Natural killer cell (primary cell): ENCODE results near the gene LCE2D. TPM values are rescaled to one million over a fixed set of nuclear protein-coding genes. Genes with fewer than 3 reads are reported as not detected.
"Not testable (repeated sequence)": the region's sequence is repeated elsewhere in the genome, so short reads cannot be mapped to it uniquely, and the experiment has no call there.

Source experiments
- ATAC-seq, 3 donors: fragments of 150-1000 bp in 2 of 3; fragments of 200-7000 bp in 1 of 3; cut with Tn5 transposase; 1 replicate in 1 of 3; 2 replicates in 2 of 3; pipeline ENCODE4 v1.10.0; 2021; ENCODE audit warnings: mild to moderate bottlenecking in 2 of 3, moderate library complexity in 2 of 3
- DNase-seq, 2 donors: peaks; one replicate each; pipeline versions ENCODE4 v3.0.0 to v3.0.0-alpha.2; 2013 to 2021; ENCODE audit warnings: mixed read lengths in 1 of 2
- H3K27ac ChIP-seq: one replicate; pipeline ENCODE4 v1.5.1; 2013; ENCODE audit warnings: mild to moderate bottlenecking, low read length
- H3K27me3 ChIP-seq: one replicate; pipeline ENCODE4 v1.6.1; 2013; ENCODE audit warnings: low read length; ENCODE audit not compliant: control insufficient read depth, insufficient read depth
- H3K36me3 ChIP-seq: one replicate; pipeline ENCODE4 v1.6.1; 2013; ENCODE audit warnings: low read length; ENCODE audit not compliant: control insufficient read depth, insufficient read depth
- H3K4me1 ChIP-seq: one replicate; pipeline ENCODE4 v1.6.1; 2013; ENCODE audit warnings: low read length; ENCODE audit not compliant: control insufficient read depth, insufficient read depth
- H3K4me3 ChIP-seq: one replicate; pipeline ENCODE4 v1.5.1; 2013; ENCODE audit warnings: low read length
- H3K9me3 ChIP-seq: one replicate; pipeline ENCODE4 v1.6.1; 2013; ENCODE audit warnings: low read length; ENCODE audit not compliant: control insufficient read depth, insufficient read depth
- H3K27ac Mint-ChIP-seq, 2 donors: one replicate each; pipeline ENCODE4 v1.8.0; 2022; ENCODE audit warnings: mild to moderate bottlenecking in 2 of 2, mixed read lengths in 2 of 2, moderate library complexity in 1 of 2
- H3K27me3 Mint-ChIP-seq, 2 donors: one replicate each; pipeline ENCODE4 v1.8.0; 2022; ENCODE audit warnings: low read depth in 2 of 2, mixed read lengths in 2 of 2
- H3K36me3 Mint-ChIP-seq: one replicate; pipeline ENCODE4 v1.8.0; 2022; ENCODE audit warnings: mixed read lengths
- H3K4me1 Mint-ChIP-seq, 2 donors: one replicate each; pipeline ENCODE4 v1.8.0; 2022; ENCODE audit warnings: mixed read lengths in 2 of 2
- H3K4me3 Mint-ChIP-seq: one replicate; pipeline ENCODE4 v1.8.0; 2022; ENCODE audit warnings: mild to moderate bottlenecking, moderate library complexity, mixed read lengths
- H3K9me3 Mint-ChIP-seq, 2 donors: one replicate each; pipeline ENCODE4 v1.8.0; 2022; ENCODE audit warnings: mixed read lengths in 2 of 2
- CTCF ChIP-seq: fragments of 200-600 bp; IDR thresholded peaks from one replicate; pipeline ENCODE4 v1.8.0; 2022; ENCODE audit warnings: antibody characterized with exemption
- WGBS: methylation state at CpG from one replicate; pipeline ENCODE4 v1.1.7; 2013; ENCODE audit warnings: missing lambda C conversion rate; ENCODE audit not compliant: insufficient coverage; 5-methylcytosine and 5-hydroxymethylcytosine counted together
- intact Hi-C: fragments of 100-400 bp; cut with micrococcal nuclease; formaldehyde crosslinking; loops from one replicate; pipeline ENCODE4 v1.14.2; 2022
- total RNA-seq, 4 donors: library from RNA; stranded (reverse); fragments of 120-200 nt in 1 of 4; gene quantifications; one replicate each; pipeline versions ENCODE4 v1.2.3 to v1.2.4, GENCODE V29; 2013 to 2022

The LCE2D gene
- total RNA-seq, 3 donors from 2014 or later (not counting 1 experiment from before 2014, with no cell fraction given): not detected

- 36% methylated on average over 9 of the region's 10 CpGs for WGBS
- no peak overlapping the region for H3K4me3 ChIP-seq
- H3K36me3 ChIP-seq: no peaks in the 10 kb centered on the region
- Mint-ChIP-seq H3K27ac (no peak overlapping the region), H3K4me1 (peaks cover 4 to 5% of the 10 kb centered on the region in 2 donors), H3K36me3 (no peaks in the 10 kb centered on the region), H3K9me3 (no peaks in the 10 kb centered on the region), H3K27me3 (peaks cover 5 to 43% of the 10 kb centered on the region in 2 donors), H3K4me3 (no peak overlapping the region)
- H3K27me3 ChIP-seq: no peaks in the 10 kb centered on the region
- TF ChIP-seq CTCF: peak; percentile 63
- ATAC-seq (peak in 1 of 3 donors; percentile 55), DNase-seq (peak in 1 of 2 donors; percentile 55)
- H3K4me1 ChIP-seq: no peaks in the 10 kb centered on the region
- H3K9me3 ChIP-seq: no peaks in the 10 kb centered on the region
- H3K27ac ChIP-seq: no peak overlapping the region
- intact Hi-C loops: no loop called here
These were observed 9.1 kb upstream of the LCE2D start for GRCh38 chr1:152654110-152654509.

GRCh38 chr1:152656459-152656858, 6.7 kb upstream of the LCE2D start:
- Histone ChIP-seq H3K27ac (no peak overlapping the region), H3K9me3 (no peaks in the 10 kb centered on the region), H3K4me3 (no peak overlapping the region), H3K4me1 (no peaks in the 10 kb centered on the region), H3K27me3 (no peaks in the 10 kb centered on the region), H3K36me3 (no peaks in the 10 kb centered on the region)
- Mint-ChIP-seq H3K36me3 (no peaks in the 10 kb centered on the region), H3K27me3 (peaks cover 5 to 27% of the 10 kb centered on the region in 2 donors), H3K4me3 (no peak overlapping the region), H3K27ac (no peak overlapping the region), H3K4me1 (peaks cover 4 to 5% of the 10 kb centered on the region in 2 donors), H3K9me3 (no peaks in the 10 kb centered on the region)
- intact Hi-C loops: no loop called here
- DNase-seq (no peak), ATAC-seq (no peak)
- TF ChIP-seq CTCF: no peak
- WGBS: 67% methylated on average over 2 of the region's 2 CpGs

GRCh38 chr1:152657677-152658076, 5.5 kb upstream of the LCE2D start:
- no peak for TF ChIP-seq CTCF
- H3K27me3 ChIP-seq: no peaks in the 10 kb centered on the region
- H3K4me1 Mint-ChIP-seq: peaks cover 4 to 5% of the 10 kb centered on the region in 2 donors
- H3K27ac ChIP-seq: no peak overlapping the region
- no peaks in the 10 kb centered on the region for H3K9me3 Mint-ChIP-seq
- H3K4me3 ChIP-seq: no peak overlapping the region
- ATAC-seq: no peak
- no peaks in the 10 kb centered on the region for H3K36me3 ChIP-seq
- intact Hi-C loops: no loop called here
- H3K27ac Mint-ChIP-seq: no peak overlapping the region
- WGBS: 74% methylated on average over 2 of the region's 4 CpGs
- H3K27me3 Mint-ChIP-seq: peaks cover 8 to 37% of the 10 kb centered on the region in 2 donors
- no peak for DNase-seq
- no peak overlapping the region for H3K4me3 Mint-ChIP-seq
- H3K9me3 ChIP-seq: no peaks in the 10 kb centered on the region
- H3K36me3 Mint-ChIP-seq: no peaks in the 10 kb centered on the region
- no peaks in the 10 kb centered on the region for H3K4me1 ChIP-seq

GRCh38 chr1:152658649-152659048, 4.5 kb upstream of the LCE2D start:
- no peak overlapping the region for H3K27ac ChIP-seq
- Mint-ChIP-seq H3K27me3 (peaks cover 10 to 37% of the 10 kb centered on the region in 2 donors), H3K4me1 (peaks cover 4 to 5% of the 10 kb centered on the region in 2 donors), H3K36me3 (no peaks in the 10 kb centered on the region), H3K27ac (no peak overlapping the region), H3K4me3 (no peak overlapping the region), H3K9me3 (no peaks in the 10 kb centered on the region)
- H3K9me3 ChIP-seq: no peaks in the 10 kb centered on the region
- WGBS: 90% methylated on average over 3 of the region's 3 CpGs
- H3K27me3 ChIP-seq: no peaks in the 10 kb centered on the region
- DNase-seq (no peak), ATAC-seq (no peak)
- intact Hi-C loops: no loop called here
- no peaks in the 10 kb centered on the region for H3K4me1 ChIP-seq
- H3K36me3 ChIP-seq: no peaks in the 10 kb centered on the region
- no peak for TF ChIP-seq CTCF
- H3K4me3 ChIP-seq: no peak overlapping the region

GRCh38 chr1:152666171-152666570, 3.0 kb downstream of the LCE2D start:
- ATAC-seq, H3K27me3 ChIP-seq, H3K9me3 Mint-ChIP-seq, H3K4me1 Mint-ChIP-seq, intact Hi-C loops, H3K9me3 ChIP-seq, H3K36me3 ChIP-seq, H3K27ac Mint-ChIP-seq, H3K4me3 Mint-ChIP-seq, DNase-seq, H3K36me3 Mint-ChIP-seq, H3K4me3 ChIP-seq, H3K4me1 ChIP-seq, H3K27ac ChIP-seq: not testable (repeated sequence)
- WGBS: 100% methylated on average over 1 of the region's 1 CpG
- peaks cover 20 to 47% of the 10 kb centered on the region in 2 donors for H3K27me3 Mint-ChIP-seq
